Measurements from ENCODE around the gene CDH15.

The CDH15 gene, protein sequence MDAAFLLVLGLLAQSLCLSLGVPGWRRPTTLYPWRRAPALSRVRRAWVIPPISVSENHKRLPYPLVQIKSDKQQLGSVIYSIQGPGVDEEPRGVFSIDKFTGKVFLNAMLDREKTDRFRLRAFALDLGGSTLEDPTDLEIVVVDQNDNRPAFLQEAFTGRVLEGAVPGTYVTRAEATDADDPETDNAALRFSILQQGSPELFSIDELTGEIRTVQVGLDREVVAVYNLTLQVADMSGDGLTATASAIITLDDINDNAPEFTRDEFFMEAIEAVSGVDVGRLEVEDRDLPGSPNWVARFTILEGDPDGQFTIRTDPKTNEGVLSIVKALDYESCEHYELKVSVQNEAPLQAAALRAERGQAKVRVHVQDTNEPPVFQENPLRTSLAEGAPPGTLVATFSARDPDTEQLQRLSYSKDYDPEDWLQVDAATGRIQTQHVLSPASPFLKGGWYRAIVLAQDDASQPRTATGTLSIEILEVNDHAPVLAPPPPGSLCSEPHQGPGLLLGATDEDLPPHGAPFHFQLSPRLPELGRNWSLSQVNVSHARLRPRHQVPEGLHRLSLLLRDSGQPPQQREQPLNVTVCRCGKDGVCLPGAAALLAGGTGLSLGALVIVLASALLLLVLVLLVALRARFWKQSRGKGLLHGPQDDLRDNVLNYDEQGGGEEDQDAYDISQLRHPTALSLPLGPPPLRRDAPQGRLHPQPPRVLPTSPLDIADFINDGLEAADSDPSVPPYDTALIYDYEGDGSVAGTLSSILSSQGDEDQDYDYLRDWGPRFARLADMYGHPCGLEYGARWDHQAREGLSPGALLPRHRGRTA

DNA sequence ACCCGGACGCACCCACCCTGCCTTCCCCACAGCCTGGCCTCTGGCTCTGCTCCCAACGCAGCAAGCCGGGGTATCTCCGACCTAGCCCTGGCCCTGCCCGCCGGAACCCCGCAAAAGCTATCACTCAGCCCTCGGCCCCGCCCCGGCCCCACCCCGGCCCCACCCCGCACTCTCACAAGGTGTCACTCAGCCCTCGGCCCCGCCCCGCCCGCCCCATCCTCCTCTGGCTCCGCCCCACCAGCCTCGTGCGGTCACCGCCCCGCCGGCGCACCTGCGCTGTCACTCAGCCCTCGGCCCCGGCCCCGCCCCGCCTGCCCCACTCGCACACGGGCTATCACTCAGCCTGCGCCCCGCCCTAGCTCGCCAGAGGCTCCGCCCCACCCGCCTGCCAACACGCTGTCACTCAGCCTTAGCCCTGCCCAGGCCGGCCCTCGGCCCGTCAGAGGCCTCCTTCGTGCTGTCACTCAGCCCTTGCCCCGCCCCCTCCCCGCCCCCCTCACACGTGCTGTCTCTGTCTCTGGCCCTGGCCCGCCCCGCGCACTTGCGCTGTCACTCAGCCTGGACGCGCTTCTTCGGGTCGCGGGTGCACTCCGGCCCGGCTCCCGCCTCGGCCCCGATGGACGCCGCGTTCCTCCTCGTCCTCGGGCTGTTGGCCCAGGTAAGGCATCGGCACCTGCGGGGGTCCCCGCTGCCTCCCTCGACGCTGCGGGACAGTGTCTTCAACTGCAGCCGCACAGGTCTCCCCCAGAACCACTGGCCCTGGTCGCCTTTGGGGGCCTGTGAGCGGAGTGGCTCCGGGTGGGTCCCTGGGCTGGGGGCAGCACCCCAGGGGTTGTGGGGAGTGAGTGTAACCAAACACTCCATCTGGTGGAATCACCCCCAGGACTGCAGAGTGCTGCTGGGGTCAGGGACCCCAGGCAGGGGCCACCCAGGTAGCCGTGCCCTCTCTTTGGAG is at the start of gene CDH15:
Gene CDH15, plus strand, starts transcription at position 533 of the 955 bp plus-strand sequence. Its CDS starts 84 bp downstream, at position 617.
- peak; percentile 84 to 92 for DNase-seq

DNA sequence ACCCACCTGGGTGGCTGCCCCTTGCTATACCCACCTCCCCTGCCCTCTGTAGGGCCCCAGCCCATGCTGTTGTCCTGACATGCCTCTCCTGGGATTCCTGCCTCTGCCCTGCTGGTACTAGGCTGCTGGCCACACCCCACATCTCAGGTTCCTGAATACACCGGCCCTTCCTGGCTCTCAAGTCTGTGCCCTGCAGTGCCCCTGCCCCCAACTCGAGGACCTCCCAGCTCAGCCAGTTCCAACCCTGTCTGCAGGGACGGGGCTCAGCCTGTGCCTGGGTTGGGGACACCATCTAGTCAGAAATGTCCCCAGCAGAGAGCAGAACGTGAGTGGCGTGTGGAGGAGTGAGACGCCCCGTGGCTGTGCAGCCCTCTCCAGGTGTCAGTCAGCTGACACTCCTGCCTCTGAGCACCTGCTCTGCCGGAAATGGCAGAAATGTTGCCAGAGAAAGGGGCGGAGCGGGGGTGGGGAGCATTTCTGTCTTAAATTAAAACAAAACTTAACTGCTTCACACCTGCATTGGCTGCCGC is 49.2 kb upstream of the CDH15 start:
- DNase-seq = no peak

DNA sequence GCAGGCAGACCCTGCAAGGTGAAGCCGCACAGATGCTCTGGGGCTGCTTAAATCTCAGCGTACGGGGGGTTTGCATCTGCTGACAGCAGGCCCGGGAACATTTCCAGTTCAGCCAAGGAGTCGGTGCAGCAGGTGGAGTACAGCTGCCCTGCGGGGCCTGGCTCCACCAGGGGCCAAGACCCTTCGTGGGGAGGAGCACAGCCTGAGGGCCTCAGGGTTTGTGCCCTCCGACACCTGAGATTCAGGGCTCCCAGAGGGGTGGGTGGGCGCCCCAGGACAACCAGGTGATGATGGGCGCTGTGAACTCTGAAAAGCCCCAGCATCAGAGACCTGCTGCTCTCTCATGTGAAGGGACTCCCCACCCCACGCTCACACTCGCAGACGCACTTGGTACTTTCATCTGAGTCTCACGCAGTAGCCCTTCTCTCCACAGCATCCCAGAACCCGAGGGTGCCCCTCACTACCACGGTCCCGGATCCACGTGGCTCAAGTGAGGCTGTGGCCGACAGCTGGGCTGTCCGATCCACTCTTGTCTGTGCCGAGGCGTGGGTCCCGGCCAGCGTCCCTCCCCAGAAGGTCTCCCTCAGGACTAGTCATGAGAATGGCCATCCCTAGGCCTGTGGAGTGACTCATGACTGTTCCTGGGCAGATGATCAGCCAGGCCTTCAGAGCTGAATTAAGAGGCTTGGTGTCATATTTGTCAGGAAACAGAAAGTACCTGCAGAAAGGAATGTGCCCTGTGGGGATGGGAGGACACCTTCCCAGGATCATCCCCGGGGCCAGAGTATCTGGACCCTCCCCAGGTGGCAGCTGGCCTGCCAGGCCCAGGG is 48.3 kb upstream of the CDH15 start:
- no peak for DNase-seq

DNA sequence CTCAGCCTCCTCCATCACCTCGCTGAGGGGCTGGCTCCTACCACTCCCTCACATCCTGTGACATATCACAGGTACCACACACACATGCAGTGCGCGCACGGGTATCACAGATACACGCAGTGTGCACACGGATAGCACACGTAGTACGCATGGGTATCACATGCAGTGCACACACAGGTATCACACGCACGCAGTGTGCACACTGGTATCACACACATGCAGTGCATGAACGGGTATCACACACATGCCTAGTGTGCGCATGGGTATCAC is 47.8 kb upstream of the CDH15 start:
- no peak for DNase-seq

DNA sequence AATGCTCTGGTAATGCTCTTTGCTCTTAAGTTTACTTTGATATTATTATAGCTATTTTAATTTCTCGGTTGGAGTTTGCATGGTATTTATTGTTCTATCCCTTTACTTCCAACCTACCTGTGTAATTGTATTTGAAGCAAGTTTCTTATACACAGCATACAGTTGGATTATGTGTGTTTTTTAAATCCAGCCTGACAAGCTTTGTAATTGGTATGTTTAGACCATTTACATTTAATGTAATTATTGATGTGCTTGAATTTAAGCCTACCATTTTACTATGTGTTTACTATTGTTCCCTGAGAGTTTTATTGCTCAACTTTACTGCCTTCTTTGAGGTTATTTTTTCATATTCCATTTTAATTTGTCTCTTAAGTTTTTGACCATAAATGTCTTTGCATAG is 42.2 kb upstream of the CDH15 start:
- no peak for DNase-seq

DNA sequence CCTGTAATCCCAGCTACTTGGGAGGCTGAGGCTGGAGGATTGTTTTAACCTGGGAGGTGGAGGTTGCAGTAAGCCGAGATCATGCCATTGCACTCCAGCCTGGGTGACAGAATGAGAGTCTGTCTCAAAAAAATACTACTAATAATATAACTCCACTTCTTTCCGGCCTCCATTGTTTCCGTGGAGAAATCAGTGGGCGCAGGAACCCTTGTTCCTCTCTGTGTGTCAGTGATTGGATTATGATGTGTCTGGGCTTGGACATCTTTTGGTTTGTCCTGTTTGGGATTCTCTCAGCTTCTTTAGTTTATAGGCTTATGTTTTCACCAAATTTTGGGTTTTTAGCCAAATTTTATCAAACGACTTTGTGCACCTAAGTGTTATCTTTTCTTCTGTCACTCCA is 41.1 kb upstream of the CDH15 start:
- no peak for DNase-seq

DNA sequence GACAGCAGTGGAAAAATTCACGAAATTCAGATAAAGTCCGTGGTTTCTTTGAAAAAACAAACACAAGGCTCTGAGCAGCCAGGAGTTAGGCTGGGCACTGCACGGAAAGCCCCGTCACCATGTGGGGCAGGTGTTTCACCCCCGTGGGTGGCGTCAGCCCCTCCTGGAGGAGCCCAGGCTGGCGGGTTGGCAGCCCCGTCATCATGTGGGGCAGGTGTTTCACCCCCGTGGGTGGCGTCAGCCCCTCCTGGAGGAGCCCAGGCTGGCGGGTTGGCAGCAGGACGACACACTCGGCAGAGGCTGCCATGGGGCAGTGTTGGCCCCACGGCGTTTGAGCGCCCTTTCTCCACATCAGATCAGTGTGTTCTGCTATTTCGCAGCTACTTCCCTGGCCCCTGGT is 39.8 kb upstream of the CDH15 start:
- no peak for DNase-seq

DNA sequence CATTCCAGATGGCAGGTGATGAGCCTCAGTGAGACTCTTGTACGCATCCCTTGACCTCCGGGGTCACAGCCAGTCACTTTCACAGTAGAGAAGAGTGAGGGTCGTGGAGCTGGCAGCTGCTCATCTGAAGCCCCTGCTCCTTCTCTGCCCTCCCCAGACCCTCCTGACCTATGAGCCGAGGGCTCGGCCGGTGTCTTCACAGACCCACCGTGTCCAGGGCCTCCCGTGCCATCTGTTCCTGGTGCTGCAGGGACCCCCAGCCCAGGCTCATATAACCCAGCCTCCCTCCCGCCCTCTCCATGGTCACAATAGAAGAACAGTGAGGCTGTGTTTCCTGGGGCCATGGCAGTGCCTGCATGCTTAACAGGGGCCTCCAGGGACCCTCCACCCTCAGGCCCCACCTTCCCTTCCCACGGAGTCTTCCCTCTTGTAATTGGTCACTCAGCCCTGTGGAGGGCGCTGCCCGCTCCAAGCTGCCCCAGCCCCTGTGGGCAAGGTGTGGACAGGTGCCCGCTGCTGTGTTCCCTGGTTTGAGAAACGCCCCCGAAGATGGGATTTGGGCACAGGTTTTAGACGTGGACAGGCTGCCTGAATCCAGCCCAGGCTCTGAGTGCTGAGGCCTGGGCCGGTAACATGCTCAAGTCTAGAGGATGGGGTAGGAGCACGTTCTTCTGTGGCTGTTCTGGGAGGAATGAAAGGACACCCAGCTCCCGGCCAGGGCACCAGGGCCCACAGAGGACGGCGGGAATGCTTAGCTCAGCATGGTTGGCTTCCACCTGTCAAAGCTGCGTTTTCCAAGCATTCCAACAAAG is 39.1 kb upstream of the CDH15 start:
- DNase-seq = no peak

DNA sequence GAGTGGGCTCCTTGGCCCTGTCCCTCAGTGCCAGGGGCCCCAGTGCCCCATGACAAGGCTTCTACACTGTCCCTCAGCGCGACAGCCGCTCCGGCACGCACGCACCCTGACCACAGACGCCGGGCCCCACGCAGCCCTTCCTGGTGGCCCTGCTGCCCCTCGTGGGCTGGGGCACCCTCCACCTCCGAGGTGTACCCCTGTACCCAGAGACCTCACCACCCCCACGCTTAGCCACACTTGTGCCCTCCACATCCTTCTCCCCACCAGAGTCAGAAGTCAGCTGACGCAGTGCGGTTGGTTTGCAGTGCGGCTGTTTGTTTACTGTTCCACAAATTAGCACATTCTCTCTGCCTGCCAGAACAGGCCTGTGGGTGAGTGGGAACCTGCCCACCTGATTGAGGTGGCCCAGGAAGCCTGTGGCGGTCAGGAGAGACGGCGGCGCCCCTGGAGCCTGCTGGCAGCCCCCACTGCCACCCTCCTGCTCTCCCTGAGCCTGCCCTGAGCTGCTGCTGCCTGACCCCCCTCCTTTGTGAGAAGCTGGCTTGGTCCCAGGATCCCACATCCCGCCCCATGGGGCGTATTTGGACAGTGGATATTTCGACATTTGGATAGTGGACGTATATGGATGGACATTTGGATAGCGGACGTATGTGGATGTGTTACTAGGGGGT is 38.0 kb upstream of the CDH15 start:
- no peak for DNase-seq

DNA sequence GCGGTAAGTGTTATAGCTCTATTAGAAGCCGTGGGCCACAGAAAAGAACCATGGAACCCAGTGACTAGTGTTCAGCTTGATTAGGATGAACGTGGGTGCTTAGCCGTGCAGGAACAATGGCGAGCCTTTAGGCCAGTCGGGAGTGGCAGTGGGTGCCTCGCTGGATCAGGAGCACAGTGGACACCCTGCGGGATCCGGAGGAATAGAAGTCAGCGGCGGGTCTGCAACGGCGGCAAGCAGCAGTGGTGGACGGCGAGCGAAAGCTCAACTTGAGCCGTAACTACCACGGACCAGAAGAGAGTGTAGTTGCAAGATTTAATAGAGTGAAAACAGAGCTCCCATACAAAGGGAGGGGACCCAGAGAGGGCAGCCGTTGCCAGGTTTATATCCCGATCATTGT is 37.3 kb upstream of the CDH15 start:
- no peak for DNase-seq

DNA sequence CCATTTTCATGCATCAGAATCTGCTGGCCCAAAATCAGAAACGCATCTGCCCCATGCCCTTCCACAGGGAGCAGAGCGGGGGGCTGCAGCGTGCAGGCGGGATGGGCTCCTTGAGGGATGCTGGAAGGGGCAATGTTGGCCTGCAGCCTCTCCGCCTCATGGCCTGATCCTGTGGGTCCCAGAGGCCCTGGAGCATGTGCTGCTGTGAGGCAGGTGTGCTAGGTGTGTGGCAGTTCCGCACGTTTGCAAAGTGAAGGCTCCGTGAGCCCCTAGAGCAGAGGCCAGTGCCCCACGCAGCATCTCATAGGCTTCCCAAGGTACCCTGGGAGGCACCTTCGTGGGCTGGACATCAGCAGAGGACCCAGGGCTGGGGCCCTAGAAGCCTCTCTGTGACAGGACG is 36.4 kb upstream of the CDH15 start:
- DNase-seq = no peak

DNA sequence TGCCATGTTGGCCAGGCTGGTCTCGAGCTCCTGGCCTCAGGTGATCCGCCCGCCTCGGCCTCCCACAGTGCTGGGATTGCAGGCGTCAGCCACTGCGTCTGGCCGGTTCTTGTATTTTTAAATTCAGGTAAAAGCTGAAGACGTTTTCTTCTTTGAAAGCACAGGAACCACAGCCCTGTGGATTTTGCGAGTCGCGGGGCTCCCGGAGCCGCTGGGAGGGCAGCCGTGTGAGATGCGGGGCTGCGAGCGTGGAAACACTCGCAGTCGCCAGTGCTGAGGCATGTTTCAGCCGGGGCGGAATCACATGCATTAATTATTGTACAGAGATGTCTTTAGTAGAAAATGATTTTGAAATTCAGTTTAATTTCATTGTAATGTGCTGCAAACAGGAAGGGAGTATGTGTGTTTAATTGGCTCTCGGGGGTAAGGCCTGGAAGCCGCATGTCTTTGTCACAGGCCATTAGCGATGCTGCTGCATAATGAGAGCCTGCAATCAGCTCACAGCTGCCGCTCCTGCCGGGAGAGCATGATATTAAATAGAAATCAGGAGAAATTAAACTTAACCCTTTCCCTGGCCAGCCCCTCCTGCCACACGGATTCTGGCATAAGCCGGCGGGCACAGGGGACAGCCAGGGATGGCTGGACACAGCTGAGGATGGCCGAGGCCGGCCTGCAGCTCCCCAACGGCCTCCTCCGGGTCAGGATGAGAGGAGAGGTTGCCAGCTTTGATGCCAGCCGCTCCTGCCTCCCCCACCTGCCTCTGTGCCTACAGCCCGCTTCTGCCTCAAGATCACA is 35.4 kb upstream of the CDH15 start:
- no peak for DNase-seq

DNA sequence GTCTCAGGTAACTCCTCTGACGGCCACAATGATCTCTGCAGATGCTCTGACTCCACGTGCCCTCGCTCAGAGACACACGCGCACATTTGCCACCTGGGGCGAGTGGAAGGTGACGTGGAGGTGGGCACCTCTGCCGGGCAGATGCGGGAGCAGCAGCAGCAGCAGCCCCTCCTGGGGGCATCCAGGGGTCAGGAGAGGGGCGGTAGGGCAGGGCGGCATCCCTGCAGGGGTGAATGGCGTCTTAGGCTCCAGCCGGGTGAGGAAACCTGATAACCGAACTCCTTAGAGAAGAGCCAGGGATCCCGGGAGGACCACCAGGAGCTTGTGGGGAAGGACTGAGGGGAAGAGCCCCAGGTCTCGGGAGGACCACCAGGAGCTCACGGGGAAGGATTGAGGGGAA is 34.6 kb upstream of the CDH15 start:
- DNase-seq = no peak

DNA sequence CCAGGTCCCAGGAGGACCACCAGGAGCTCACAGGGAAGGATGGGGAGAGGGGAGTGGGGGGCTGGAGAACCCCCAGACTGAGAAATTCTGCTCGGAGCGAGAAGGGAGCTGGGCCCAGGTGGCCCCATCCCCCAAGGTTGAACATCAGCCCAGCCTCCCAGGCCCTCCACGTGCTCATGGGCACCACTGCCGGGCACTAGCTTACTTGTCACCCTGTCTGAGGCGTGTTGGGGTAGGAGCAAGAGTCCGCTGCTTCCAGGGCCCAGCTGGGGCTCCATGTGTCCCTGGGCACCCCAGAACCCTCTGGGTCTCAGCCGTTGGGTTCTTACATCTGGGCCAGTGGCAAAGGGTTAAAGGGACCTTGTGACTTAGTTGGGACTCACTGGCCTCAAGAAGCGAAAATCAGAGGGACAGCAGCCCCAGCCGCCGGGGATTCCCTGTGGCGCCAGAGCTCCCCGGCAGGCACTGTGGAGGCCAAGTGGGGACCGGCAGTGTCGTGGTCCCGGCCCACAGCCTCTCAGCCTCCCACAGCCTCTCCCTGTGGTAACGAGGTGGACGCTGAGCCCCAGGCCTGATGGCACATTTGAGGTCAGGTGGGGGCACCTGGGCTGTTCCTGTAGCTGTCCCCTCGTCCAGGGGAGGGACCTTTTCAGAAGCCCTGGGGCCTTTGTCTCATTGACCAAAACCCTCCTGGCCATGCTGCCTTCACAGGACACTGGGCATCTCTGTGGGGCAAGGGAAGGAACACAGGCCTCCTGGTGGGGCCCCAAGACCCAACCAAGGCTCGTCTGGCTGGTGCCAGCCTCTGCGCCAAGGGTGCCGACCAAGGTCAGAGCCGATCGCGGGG is 33.7 kb upstream of the CDH15 start:
- DNase-seq = no peak

DNA sequence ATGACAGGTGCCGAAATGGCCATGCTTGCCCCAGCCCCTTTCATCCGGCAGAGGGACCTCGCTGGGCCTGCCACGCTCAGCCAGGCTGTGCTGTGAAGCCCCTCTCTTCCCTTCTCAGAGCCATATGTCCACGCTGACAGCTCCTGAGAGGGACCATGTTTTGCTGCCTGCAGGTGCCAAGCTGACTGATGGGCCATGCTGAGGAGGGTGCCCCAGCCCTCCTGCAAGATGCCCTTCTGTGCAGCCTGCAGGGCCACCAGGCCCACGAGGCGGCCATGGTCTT is 33.1 kb upstream of the CDH15 start:
- no peak for DNase-seq

DNA sequence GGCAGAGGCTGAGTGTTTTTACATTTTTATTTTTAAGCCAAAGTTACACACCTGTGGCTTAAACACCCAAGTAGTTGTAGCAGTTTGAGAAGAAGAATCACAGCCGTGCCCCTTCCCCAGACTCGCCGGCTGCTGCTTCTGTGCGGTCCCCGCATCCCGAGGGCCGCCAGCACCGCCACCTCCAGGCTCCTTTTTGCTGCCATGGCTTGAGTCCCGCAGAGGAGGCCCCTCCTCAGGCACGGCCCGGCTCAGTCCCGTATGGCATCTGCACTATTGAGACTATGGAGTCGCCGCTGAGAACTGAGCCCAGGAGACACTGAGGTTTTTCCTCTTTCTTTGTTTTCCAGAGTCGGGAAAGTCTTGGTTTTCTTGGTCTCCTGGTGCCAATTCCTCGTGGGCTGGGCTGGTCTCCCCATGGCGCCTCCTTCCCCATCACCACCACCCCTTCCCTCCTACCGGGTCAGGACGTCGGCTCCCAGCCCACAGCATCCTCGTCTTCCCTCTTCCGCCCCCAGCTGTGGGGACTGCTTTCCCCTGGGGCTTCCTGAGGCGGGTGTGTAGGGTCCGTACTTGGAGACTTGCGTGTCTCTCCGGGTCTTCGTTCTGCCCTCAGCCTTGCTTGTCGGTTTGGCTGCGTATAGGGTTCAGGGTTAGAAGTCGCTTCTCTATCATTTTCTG is 32.6 kb upstream of the CDH15 start:
- no peak for DNase-seq

DNA sequence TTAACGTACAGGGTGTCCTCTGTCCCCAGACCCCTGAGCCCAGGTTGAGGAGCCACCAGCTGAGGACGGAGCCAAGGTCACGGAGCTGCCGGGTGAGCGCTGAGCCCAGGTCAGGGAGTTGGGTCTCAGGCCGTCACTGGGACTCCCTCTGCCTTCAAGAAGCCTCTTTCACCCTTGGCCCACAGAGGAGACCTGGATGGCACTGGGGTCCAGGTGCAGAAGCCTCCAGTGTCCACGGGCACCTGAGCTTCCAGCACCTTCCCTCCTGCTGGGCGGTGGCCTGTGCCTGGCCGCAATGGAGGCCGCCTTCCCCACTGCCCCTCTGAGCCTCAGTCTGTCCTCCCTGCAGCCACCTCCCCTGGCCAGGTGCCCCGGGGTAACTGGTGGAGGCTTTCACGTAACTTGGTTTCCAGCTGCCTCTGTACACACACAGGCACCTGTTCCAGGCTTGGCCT is 31.6 kb upstream of the CDH15 start:
- no peak for DNase-seq

DNA sequence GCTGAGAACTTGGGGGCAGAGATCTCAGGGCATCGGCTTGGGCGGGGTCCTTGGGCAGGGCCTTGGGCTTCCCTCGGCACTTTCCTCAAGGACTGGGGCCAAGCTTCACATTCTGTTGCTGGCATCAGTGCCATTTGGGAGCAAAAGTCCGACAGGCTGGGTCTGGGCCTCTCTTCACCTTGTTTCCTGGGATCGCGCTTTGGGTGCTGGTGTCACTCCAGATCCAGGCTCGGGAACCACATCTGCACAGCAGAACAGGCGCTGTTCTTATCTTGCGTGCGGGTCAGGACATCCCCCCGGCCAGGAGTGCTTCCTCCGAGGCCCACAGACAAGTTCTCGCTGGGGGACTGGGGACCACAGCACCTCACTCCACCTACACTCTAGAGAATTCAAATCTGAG is 31.1 kb upstream of the CDH15 start:
- DNase-seq = no peak
